GM19438 (cell line): Measurements from ENCODE around the gene MRPS18C.
"Not testable (repeated sequence)": the region's sequence is repeated elsewhere in the genome, so short reads cannot be mapped to it uniquely, and the experiment has no call there.

ENCODE experiments used
- ATAC-seq: cut with Tn5 transposase; IDR thresholded peaks from one replicate; pipeline ENCODE4 v1.9.1; 2021; ENCODE audit warnings: low read depth; ENCODE audit not compliant: unreplicated experiment

MRPS18C gene

GRCh38 chr4:83496085-83496917 lies 40.4 kb downstream of the MRPS18C start:
- ATAC-seq: not testable (repeated sequence)

GRCh38 chr4:83498187-83498586 lies 42.3 kb downstream of the MRPS18C start:
- ATAC-seq: no peak

- not testable (repeated sequence) for ATAC-seq
These were observed 45.8 kb downstream of the MRPS18C start for GRCh38 chr4:83501671-83502070.

- ATAC-seq: no peak
These were observed 48.1 kb downstream of the MRPS18C start for GRCh38 chr4:83503974-83504373.

GRCh38 chr4:83504503-83504902 lies 48.6 kb downstream of the MRPS18C start:
- ATAC-seq: no peak

- ATAC-seq: no peak
These were observed 49.1 kb downstream of the MRPS18C start for GRCh38 chr4:83504996-83505395.

- not testable (repeated sequence) for ATAC-seq
These were observed 53.3 kb downstream of the MRPS18C start for GRCh38 chr4:83509156-83509585.

- no peak for ATAC-seq
These were observed 54.6 kb downstream of the MRPS18C start for GRCh38 chr4:83510442-83510841.
